ENCODE measurements around the gene STIP1. TPM values are rescaled to one million over a fixed set of nuclear protein-coding genes. Genes with fewer than 3 reads are reported as not detected.
"Not testable (repeated sequence)": the region's sequence is repeated elsewhere in the genome, so short reads cannot be mapped to it uniquely, and the experiment has no call there.

Gene STIP1
- total RNA-seq, 2 donors from 2014 or later, result 431 to 450 TPM

DNA sequence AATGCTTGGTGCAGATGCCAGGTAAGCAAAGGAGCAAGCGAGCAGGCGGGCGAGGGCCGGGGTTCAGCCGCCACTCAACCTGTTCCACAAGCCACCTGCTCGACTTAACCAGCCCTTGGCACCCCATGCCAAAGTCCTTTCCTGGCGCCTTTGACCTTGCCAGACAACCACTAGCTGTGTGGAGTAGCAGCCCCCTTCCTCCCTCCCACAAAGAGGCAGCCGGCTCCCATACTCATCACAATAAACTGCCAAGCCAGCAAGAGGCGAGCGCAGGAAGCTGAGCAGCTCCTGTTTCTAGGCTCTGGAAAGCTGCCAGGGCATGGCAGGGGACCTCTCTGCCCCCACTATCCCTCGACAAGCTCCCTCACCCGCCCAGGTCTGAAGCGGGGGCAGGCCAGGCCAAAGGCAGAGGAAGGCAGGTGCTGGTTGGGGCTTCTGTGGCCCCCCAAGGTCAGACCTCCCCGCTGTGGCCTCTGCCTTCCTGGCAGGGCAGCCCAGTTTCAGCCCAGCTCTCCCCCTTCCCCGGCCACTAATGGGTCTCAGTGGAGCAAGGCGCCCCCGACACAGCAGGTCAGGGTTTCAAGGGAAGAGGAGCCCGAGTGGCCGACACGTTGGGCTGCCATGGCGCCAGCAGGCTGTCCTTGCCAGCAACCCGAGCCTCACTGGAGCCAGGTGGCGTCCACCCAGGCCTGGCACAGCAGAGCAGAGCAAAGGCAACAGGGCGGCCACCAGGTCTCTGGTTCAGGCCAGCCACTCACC is 35.3 kb upstream of the STIP1 start:
- H3K27ac Mint-ChIP-seq, result no peak overlapping the region
- ATAC-seq (no peak), DNase-seq (ENCODE audit: low spot score) (no peak)
- H3K9me3 Mint-ChIP-seq, result no peaks in the 10 kb centered on the region
- no peak overlapping the region for H3K4me3 Mint-ChIP-seq
- peaks cover 5 to 16% of the 10 kb centered on the region in 2 donors for H3K4me1 Mint-ChIP-seq (ENCODE audit: low read depth in 2 of 2)
- H3K27me3 Mint-ChIP-seq, result peaks cover 0 to 7% of the 10 kb centered on the region in 2 donors
- no peaks in the 10 kb centered on the region for H3K36me3 Mint-ChIP-seq

GRCh38 chr11:64151337-64151736 is 34.6 kb upstream of the STIP1 start:
- no peak overlapping the region for H3K27ac Mint-ChIP-seq
- H3K36me3 Mint-ChIP-seq, result no peaks in the 10 kb centered on the region
- peaks cover 0 to 7% of the 10 kb centered on the region in 2 donors for H3K27me3 Mint-ChIP-seq
- no peak overlapping the region for H3K4me3 Mint-ChIP-seq
- DNase-seq (ENCODE audit: low spot score) (no peak), ATAC-seq (no peak)
- H3K4me1 Mint-ChIP-seq (ENCODE audit: low read depth in 2 of 2), result peaks cover 5 to 16% of the 10 kb centered on the region in 2 donors
- H3K9me3 Mint-ChIP-seq, result no peaks in the 10 kb centered on the region

GRCh38 chr11:64152841-64153691 is 32.9 kb upstream of the STIP1 start:
- Mint-ChIP-seq H3K27me3 (peaks cover 0 to 7% of the 10 kb centered on the region in 2 donors), H3K36me3 (no peaks in the 10 kb centered on the region), H3K4me3 (no peak overlapping the region), H3K27ac (no peak overlapping the region), H3K4me1 (ENCODE audit: low read depth in 2 of 2) (peaks cover 0 to 12% of the 10 kb centered on the region in 2 donors), H3K9me3 (no peaks in the 10 kb centered on the region)
- ATAC-seq (peak; percentile 90 to 93), DNase-seq (ENCODE audit: low spot score) (peak; percentile 72)

DNA sequence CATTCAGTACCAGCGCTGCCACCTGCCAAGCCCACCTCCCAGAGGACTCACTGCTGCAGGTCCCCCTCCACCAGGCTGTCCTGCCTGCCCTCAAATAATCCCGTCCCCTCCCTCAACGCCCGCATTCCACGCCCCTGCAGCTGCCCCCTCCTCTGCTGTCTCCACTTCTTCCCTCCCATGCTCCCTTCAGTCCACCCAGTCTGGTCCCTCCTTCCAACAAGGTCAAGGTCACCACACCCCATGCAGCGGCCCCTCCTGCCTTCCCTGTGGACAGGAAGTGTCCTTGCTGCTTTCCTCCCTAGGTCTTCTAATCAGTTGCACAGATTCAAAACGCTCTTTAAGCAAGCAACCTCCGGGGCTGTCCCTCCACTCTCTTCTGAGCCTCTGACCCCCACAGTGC is 32.2 kb upstream of the STIP1 start:
- ATAC-seq (no peak), DNase-seq (ENCODE audit: low spot score) (no peak)
- H3K4me1 Mint-ChIP-seq (ENCODE audit: low read depth in 2 of 2), result peaks cover 0 to 8% of the 10 kb centered on the region in 2 donors
- no peaks in the 10 kb centered on the region for H3K36me3 Mint-ChIP-seq
- H3K27me3 Mint-ChIP-seq, result peaks cover 0 to 7% of the 10 kb centered on the region in 2 donors
- H3K9me3 Mint-ChIP-seq, result no peaks in the 10 kb centered on the region
- H3K27ac Mint-ChIP-seq, result no peak overlapping the region
- H3K4me3 Mint-ChIP-seq, result no peak overlapping the region

- ATAC-seq (no peak), DNase-seq (ENCODE audit: low spot score) (no peak)
- Mint-ChIP-seq H3K27ac (no peak overlapping the region), H3K27me3 (peaks cover 0 to 7% of the 10 kb centered on the region in 2 donors), H3K4me3 (no peak overlapping the region), H3K4me1 (ENCODE audit: low read depth in 2 of 2) (peaks cover 0 to 8% of the 10 kb centered on the region in 2 donors), H3K36me3 (no peaks in the 10 kb centered on the region), H3K9me3 (no peaks in the 10 kb centered on the region)
Measured at GRCh38 chr11:64156235-64157011, 29.5 kb upstream of the STIP1 start.

- H3K9me3 Mint-ChIP-seq, result no peaks in the 10 kb centered on the region
- H3K4me3 Mint-ChIP-seq, result no peak overlapping the region
- H3K36me3 Mint-ChIP-seq, result no peaks in the 10 kb centered on the region
- H3K27me3 Mint-ChIP-seq, result peaks cover 0 to 7% of the 10 kb centered on the region in 2 donors
- peaks cover 0 to 8% of the 10 kb centered on the region in 2 donors for H3K4me1 Mint-ChIP-seq (ENCODE audit: low read depth in 2 of 2)
- no peak overlapping the region for H3K27ac Mint-ChIP-seq
- DNase-seq (ENCODE audit: low spot score) (no peak), ATAC-seq (peak in 1 of 2 donors; percentile 8)
Measured at GRCh38 chr11:64157631-64158394, 28.2 kb upstream of the STIP1 start.

- DNase-seq (ENCODE audit: low spot score) (no peak), ATAC-seq (no peak)
- no peaks in the 10 kb centered on the region for H3K27me3 Mint-ChIP-seq
- H3K4me3 Mint-ChIP-seq, result no peak overlapping the region
- H3K27ac Mint-ChIP-seq, result no peak overlapping the region
- H3K9me3 Mint-ChIP-seq, result no peaks in the 10 kb centered on the region
- no peaks in the 10 kb centered on the region for H3K36me3 Mint-ChIP-seq
- H3K4me1 Mint-ChIP-seq (ENCODE audit: low read depth in 2 of 2), result peaks cover 5 to 6% of the 10 kb centered on the region in 2 donors
Measured at GRCh38 chr11:64161037-64161436, 24.9 kb upstream of the STIP1 start.

GRCh38 chr11:64162769-64163168 is 23.2 kb upstream of the STIP1 start:
- not testable (repeated sequence) for H3K36me3 Mint-ChIP-seq; H3K4me3 Mint-ChIP-seq; ATAC-seq; H3K9me3 Mint-ChIP-seq; DNase-seq (ENCODE audit: low spot score); H3K27me3 Mint-ChIP-seq; H3K27ac Mint-ChIP-seq; H3K4me1 Mint-ChIP-seq (ENCODE audit: low read depth in 2 of 2)

DNA sequence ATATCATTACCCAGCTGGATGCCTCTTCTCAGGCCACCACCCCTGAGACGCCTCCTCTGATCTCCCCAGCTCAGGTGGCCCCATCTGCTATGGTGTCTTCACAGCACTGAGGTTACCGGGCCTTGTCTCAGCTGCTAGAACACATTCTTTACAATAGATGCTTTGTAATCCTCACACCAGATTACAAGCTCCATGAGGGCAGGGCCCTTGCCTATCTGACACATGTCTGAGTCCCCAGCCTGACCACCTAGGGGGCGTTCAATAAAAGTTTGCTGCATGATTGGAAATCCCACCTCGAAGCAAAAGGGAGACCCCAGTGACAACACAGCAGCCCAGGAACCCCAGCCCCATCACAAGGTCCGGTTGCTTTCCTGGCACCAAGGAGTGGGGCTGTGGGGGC is 22.0 kb upstream of the STIP1 start:
- Mint-ChIP-seq H3K4me3 (no peak overlapping the region), H3K9me3 (no peaks in the 10 kb centered on the region), H3K36me3 (no peaks in the 10 kb centered on the region), H3K4me1 (ENCODE audit: low read depth in 2 of 2) (peaks cover 6 to 8% of the 10 kb centered on the region in 2 donors), H3K27ac (no peak overlapping the region), H3K27me3 (no peaks in the 10 kb centered on the region)
- DNase-seq (ENCODE audit: low spot score), result no peak
- ATAC-seq, result no peak

DNA sequence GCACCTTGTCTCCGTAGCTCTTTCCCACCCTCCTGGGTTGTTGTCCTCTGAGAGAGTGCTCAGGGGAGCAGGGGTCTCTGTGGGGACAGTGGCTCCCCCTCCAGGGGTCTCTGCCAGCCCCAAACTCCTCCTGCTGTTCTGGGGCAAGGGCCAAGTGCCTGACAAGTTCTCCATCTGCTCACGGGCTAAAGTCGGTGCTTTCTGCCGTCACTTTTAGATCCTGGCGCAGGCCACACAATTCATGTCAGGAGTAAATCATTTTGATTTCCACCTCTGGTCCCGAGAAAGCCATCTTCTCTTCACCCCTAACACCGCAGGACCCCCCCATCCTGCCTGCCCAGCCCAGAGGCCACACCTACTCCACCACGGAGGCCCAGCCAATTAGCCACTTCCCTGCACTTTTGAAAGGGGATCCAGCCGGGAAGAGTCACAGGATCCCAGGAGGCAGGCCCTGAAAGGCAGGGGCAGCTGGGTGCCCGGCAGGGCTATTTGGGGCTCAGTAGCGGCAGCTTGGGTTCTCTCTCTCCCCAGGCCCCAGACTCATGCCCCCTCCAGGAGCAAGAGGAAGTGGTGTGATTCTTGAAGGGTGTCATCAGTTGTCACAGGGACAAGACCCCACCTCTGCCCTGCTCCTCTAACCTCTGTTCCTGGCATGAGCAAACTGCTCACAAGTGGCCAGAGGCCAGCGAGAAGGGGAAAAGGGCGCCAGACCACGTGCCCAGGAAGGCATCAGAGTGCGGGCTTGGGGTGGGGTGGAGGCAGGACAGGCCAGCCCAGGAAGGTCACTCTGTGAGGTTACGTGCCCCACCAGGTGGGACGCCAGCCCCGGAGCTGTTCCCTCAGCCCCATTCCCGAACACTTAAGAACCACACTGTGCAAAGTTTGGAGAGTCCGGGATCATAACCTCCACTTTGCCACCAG is 21.3 kb upstream of the STIP1 start:
- no peaks in the 10 kb centered on the region for H3K9me3 Mint-ChIP-seq
- peak overlapping the region; percentile 72 for H3K4me3 Mint-ChIP-seq
- H3K27me3 Mint-ChIP-seq, result no peaks in the 10 kb centered on the region
- H3K36me3 Mint-ChIP-seq, result no peaks in the 10 kb centered on the region
- ATAC-seq (no peak), DNase-seq (ENCODE audit: low spot score) (no peak)
- H3K27ac Mint-ChIP-seq, result peak overlapping the region in 1 of 2 donors; percentile 61
- H3K4me1 Mint-ChIP-seq (ENCODE audit: low read depth in 2 of 2), result peaks cover 6 to 8% of the 10 kb centered on the region in 2 donors

- peak; percentile 3 to 16 for ATAC-seq
- H3K27ac Mint-ChIP-seq, result no peak overlapping the region
Measured at GRCh38 chr11:64165481-64165841, 20.5 kb upstream of the STIP1 start.

DNA sequence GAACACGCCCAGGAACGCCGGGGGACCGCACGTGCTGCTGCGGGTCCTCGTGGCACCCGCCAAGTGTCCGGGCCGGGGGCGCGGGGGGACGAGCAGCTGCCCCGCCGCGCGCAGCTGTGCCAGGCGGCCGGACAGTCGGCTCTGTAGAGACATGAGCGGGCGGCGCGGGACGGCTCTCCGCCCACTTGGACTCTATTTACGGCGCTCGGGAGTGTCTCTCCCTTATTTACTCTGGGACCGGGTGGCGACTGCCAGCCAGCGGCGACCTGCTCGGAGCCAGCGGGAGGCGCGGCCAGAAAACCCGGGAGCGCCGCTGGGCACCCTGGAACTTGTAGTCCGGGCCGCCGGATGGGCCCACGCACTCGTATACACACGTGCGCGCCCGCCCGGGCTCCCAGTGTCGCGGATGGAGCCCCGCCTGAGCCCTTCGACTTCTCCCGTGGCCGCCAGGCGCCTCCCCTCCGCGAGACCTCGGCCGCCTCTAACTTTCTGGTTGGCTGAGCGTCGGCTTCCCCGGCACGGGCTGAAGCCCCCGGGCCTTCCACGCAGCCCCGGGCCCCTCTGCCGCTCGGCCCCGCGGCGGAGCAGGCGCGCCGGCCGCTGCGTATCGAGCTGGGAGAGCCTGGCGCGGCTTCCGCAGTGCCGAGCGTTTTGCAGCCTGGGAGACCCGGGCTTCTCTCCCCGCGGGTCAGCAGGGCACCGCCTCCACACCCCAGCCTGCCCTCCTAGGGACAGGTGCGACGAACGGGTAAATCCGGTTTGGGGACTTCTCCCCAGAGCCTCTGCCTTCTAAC is 19.9 kb upstream of the STIP1 start, which contains the start of gene MACROD1:
Gene MACROD1 (minus strand): TSS at position 272 of the 794 bp plus-strand sequence. CDS start 119 bp downstream, at position 153.
- H3K9me3 Mint-ChIP-seq, result no peaks in the 10 kb centered on the region
- ATAC-seq (peak; percentile 96), DNase-seq (ENCODE audit: low spot score) (peak; percentile 86)
- no peaks in the 10 kb centered on the region for H3K27me3 Mint-ChIP-seq
- H3K27ac Mint-ChIP-seq, result peak within 1 kb of the TSS in 1 of 2 donors; percentile 61
- peaks cover 6 to 8% of the 10 kb centered on the region in 2 donors for H3K4me1 Mint-ChIP-seq (ENCODE audit: low read depth in 2 of 2)
- peak within 1 kb of the TSS; percentile 87 for H3K4me3 Mint-ChIP-seq
- H3K36me3 Mint-ChIP-seq, result no peaks in the 10 kb centered on the region

More at GRCh38 chr11:64165481-64165841, 20.5 kb upstream of the STIP1 start:
- DNase-seq (ENCODE audit: low spot score), result no peak
- no peaks in the 10 kb centered on the region for H3K9me3 Mint-ChIP-seq
- H3K4me3 Mint-ChIP-seq, result peak overlapping the region; percentile 72
- no peaks in the 10 kb centered on the region for H3K27me3 Mint-ChIP-seq
- no peaks in the 10 kb centered on the region for H3K36me3 Mint-ChIP-seq
- peaks cover 6 to 8% of the 10 kb centered on the region in 2 donors for H3K4me1 Mint-ChIP-seq (ENCODE audit: low read depth in 2 of 2)

All from natural killer cell treated with Interleukin-12 subunit alpha and Interleukin-12 subunit beta and Interleukin-15 and Interleukin-18, amount 100 ng/mL, for 72 hours (primary cell).